Tibial artery (tissue), 4 donors: Measurements from ENCODE around the gene PHRF1.

Experiments
- DNase-seq, 2 donors: peaks; one replicate each; pipeline ENCODE4 v3.0.0-alpha.2; 2019
- H3K27ac ChIP-seq, 2 donors: fragments of 200-600 bp; sonication (generic) in 1 of 2; 1 replicate in 1 of 2; 2 replicates in 1 of 2; pipeline ENCODE4 v1.5.1; 2018 to 2019; ENCODE audit warnings: mild to moderate bottlenecking in 1 of 2
- H3K27me3 ChIP-seq, 2 donors: fragments of 200-600 bp; sonication (generic) in 1 of 2; one replicate each; pipeline versions ENCODE4 v1.5.1 to v1.6.0; 2016 to 2019
- H3K36me3 ChIP-seq, 3 donors: fragments of 200-600 bp; sonication (generic) in 2 of 3; one replicate each; pipeline ENCODE4 v1.5.1; 2016 to 2019; ENCODE audit warnings: mild to moderate bottlenecking in 2 of 3
- H3K4me1 ChIP-seq, 4 donors: fragments of 200-600 bp; sonication (generic) in 2 of 4; 1 replicate in 3 of 4; 2 replicates in 1 of 4; pipeline ENCODE4 v1.5.1; 2016 to 2019
- H3K4me3 ChIP-seq, 2 donors: fragments of 200-600 bp; sonication (generic) in 1 of 2; 1 replicate in 1 of 2; 2 replicates in 1 of 2; pipeline ENCODE4 v1.5.1; 2018 to 2019; ENCODE audit warnings: mild to moderate bottlenecking in 2 of 2
- H3K9me3 ChIP-seq, 3 donors: fragments of 200-600 bp; sonication (generic) in 1 of 3; one replicate each; pipeline ENCODE4 v1.5.1; 2016 to 2019
- CTCF ChIP-seq, 2 experiments: fragments of 200-600 bp in 1 of 2; fragments of 450-650 bp in 1 of 2; IDR thresholded peaks; one replicate each; pipeline ENCODE4 v1.5.1; 2017 to 2019; ENCODE audit warnings: antibody characterized with exemption in 2 of 2, mild to moderate bottlenecking in 1 of 2, moderate library complexity in 1 of 2
- intact Hi-C: fragments of 100-400 bp; cut with DNase I; formaldehyde crosslinking; loops from one replicate; pipeline ENCODE4 v1.15.0; 2023; ENCODE audit warnings: low total_unique reads

Gene PHRF1

DNA sequence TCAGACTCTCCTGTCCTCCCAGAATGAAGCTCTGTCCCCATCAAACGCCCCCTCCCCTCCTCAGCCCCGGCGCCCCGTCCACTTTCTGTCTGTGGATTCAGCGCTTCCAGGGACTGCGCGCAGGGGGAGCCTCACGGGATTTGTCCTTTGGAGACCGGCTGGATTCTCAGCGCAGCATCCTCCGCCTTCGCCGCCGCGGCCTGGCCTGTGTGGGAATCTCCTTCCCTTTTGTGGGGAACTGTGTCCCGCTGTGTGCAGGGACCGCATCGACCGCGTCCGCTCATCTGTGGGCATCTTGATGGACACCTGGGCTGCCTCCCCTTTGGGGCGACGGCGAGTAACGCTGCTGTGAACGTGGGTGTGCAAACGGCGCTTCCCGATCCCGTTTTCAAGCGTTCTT is 51.8 kb downstream of the PHRF1 start:
- Histone ChIP-seq H3K4me3 (no peak overlapping the region), H3K27me3 (peaks cover 0 to 5% of the 10 kb centered on the region in 2 donors), H3K36me3 (peaks cover 0 to 17% (median 0%) of the 10 kb centered on the region in 3 donors), H3K27ac (no peak overlapping the region), H3K4me1 (peaks cover 0 to 7% (median 3%) of the 10 kb centered on the region in 4 donors), H3K9me3 (no peaks in the 10 kb centered on the region)
- TF ChIP-seq CTCF (IDR thresholded peaks at IDR 0.05): no peak
- peak in 1 of 2 donors; percentile 62 for DNase-seq
- intact Hi-C loops: no loop called here

DNA sequence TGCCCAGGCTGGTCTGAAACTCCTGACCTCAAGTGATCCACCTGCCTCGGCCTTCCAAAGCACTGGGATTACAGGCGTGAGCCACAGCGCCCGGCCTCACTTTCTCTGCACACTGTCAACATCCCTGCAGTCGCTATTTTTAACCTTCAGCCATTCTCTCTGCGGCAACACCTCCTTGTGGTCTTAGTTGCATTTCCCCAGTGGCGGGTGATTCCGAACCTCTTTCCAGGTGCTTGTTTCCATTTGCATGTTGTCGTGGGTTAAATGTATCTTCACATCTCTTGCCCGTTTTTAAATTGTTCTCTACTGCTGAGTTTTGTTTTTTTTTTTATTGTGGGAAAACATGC is 52.9 kb downstream of the PHRF1 start:
- intact Hi-C loops: no loop called here
- Histone ChIP-seq H3K36me3 (peaks cover 0 to 11% (median 0%) of the 10 kb centered on the region in 3 donors), H3K4me1 (peaks cover 0 to 7% (median 3%) of the 10 kb centered on the region in 4 donors), H3K27ac (peak overlapping the region in 1 of 2 donors; percentile 34), H3K4me3 (no peak overlapping the region), H3K27me3 (peaks cover 0 to 5% of the 10 kb centered on the region in 2 donors), H3K9me3 (no peaks in the 10 kb centered on the region)
- DNase-seq: no peak
- TF ChIP-seq CTCF (IDR thresholded peaks at IDR 0.05): no peak

DNA sequence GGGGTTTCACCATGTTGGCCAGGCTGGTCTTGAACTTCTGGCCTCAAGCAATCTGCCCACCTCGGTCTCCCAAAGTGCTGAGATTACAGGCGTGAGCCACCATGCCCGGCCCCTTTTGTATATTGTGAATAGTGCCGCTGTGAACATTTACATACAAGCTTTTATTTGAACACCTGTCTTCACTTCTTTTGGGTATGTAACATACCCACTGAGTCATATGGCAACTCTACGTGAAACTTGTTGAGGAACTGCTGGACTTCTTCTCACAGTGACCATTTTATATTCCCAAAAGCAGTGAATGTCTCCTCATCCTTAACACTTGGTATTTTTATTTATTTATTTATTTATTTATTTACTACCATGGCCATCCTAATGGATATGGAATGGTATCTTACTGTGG is 54.6 kb downstream of the PHRF1 start:
- Histone ChIP-seq H3K4me3 (no peak overlapping the region), H3K27me3 (no peaks in the 10 kb centered on the region), H3K27ac (no peak overlapping the region), H3K36me3 (peaks cover 0 to 5% (median 0%) of the 10 kb centered on the region in 3 donors), H3K4me1 (peaks cover 0 to 7% (median 3%) of the 10 kb centered on the region in 4 donors), H3K9me3 (no peaks in the 10 kb centered on the region)
- intact Hi-C loops: no loop called here
- no peak for DNase-seq
- no peak for TF ChIP-seq CTCF (IDR thresholded peaks at IDR 0.05)

- no peak for TF ChIP-seq CTCF (IDR thresholded peaks at IDR 0.05)
- no peaks in the 10 kb centered on the region for H3K9me3 ChIP-seq
- DNase-seq: no peak
- H3K4me3 ChIP-seq: no peak overlapping the region
- peaks cover 0 to 25% of the 10 kb centered on the region in 2 donors for H3K27me3 ChIP-seq
- H3K36me3 ChIP-seq: peaks cover 0 to 8% (median 0%) of the 10 kb centered on the region in 3 donors
- H3K27ac ChIP-seq: no peak overlapping the region
- intact Hi-C loops: no loop called here
- H3K4me1 ChIP-seq: peaks cover 0 to 30% (median 16%) of the 10 kb centered on the region in 4 donors
Observed at GRCh38 chr11:635945-636510, 59.8 kb downstream of the PHRF1 start.

GRCh38 chr11:636511-637332 is 60.5 kb downstream of the PHRF1 start, which contains the start of gene DRD4:
DRD4 (plus strand) TSS chr11:637269; CDS start chr11:637305, 36 bp downstream.
- peaks cover 0 to 14% (median 0%) of the 10 kb centered on the region in 3 donors for H3K36me3 ChIP-seq
- no peak for TF ChIP-seq CTCF (IDR thresholded peaks at IDR 0.05)
- no peak within 1 kb of the TSS for H3K27ac ChIP-seq
- intact Hi-C loops: no loop called here
- DNase-seq: no peak
- no peaks in the 10 kb centered on the region for H3K9me3 ChIP-seq
- H3K4me1 ChIP-seq: peaks cover 0 to 30% (median 16%) of the 10 kb centered on the region in 4 donors
- H3K4me3 ChIP-seq: peak within 1 kb of the TSS; percentile 24 to 46
- H3K27me3 ChIP-seq: peaks cover 0 to 25% of the 10 kb centered on the region in 2 donors
